ENCODE data around the gene SCN7A. TPM values are rescaled to one million over a fixed set of nuclear protein-coding genes. Genes with fewer than 3 reads are reported as not detected.

Gene SCN7A
- total and polyA plus RNA-seq, 2 of the 4 experiments (the other 2 are of a cell fraction), result 0.39 to 0.90 TPM

GRCh38 chr2:166472332-166472731 is 21.7 kb downstream of the SCN7A start:
- Histone ChIP-seq H2BK15ac (ENCODE audit: low read depth, low read length) (no peak overlapping the region), H2BK120ac (ENCODE audit: low read depth, low read length) (no peak overlapping the region), H4K91ac (ENCODE audit: insufficient read depth, low read depth, low read length) (no peak overlapping the region), H3K4me2 (ENCODE audit: low read depth, low read length) (no peak overlapping the region), H2AK5ac (ENCODE audit: low read depth, low read length) (no peak overlapping the region), H3K4me1 (ENCODE audit: control insufficient read depth, insufficient read depth, low read length) (no peaks in the 10 kb centered on the region), H2AK9ac (replicated peaks; ENCODE audit: low read depth, low read length, poor library complexity) (no peak overlapping the region), H2AFZ (replicated peaks; ENCODE audit: low read length, poor library complexity) (no peak overlapping the region), H3K56ac (ENCODE audit: extremely low read depth, insufficient read depth, low read length) (no peak overlapping the region), H3K9me3 (ENCODE audit: control insufficient read depth, insufficient read depth, low read length) (no peaks in the 10 kb centered on the region), H3K27ac (ENCODE audit: insufficient read depth, low read length) (no peak overlapping the region), H3K36me3 (ENCODE audit: control insufficient read depth, insufficient read depth, low read length) (no peaks in the 10 kb centered on the region), H3K23ac (ENCODE audit: low read depth, low read length) (no peak overlapping the region), H3K27me3 (ENCODE audit: control insufficient read depth, insufficient read depth, low read length) (no peaks in the 10 kb centered on the region), H4K8ac (ENCODE audit: low read depth in 2 of 2, low read length in 2 of 2) (no peak overlapping the region), H3K18ac (ENCODE audit: low read depth, low read length) (no peak overlapping the region), H3K9me1 (ENCODE audit: insufficient read depth, low read length) (no peaks in the 10 kb centered on the region), H4K5ac (ENCODE audit: low read depth, low read length) (no peak overlapping the region), H3K14ac (replicated peaks; ENCODE audit: low read depth, low read length) (no peak overlapping the region), H3K4me3 (ENCODE audit: insufficient read depth, low read depth, low read length) (no peak overlapping the region), H3K4ac (ENCODE audit: low read depth, low read length) (no peak overlapping the region), H3K9ac (ENCODE audit: low read depth, low read length) (no peak overlapping the region), H3K79me1 (ENCODE audit: low read depth in 1 of 2, low read length in 2 of 2) (no peaks in the 10 kb centered on the region), H4K20me1 (ENCODE audit: insufficient read depth, low read length) (no peaks in the 10 kb centered on the region), H2BK20ac (ENCODE audit: low read depth, low read length) (no peak overlapping the region), H2BK5ac (ENCODE audit: low read depth, low read length, poor library complexity, severe bottlenecking) (no peak overlapping the region)
- POLR2A ChIA-PET (ENCODE audit: unreplicated experiment), result no interaction called here
- no CpG with 5 or more reads among the region's 2 CpGs for WGBS, 2 experiments (ENCODE audit: extremely low coverage in 2 of 2, insufficient read length in 1 of 2)
- in situ Hi-C loops (cut with MboI; ENCODE audit: low sequenced_read_pairs) (no loop called here), intact Hi-C loops (cut with micrococcal nuclease) (no loop called here), dilution Hi-C loops (cut with HindIII; ENCODE audit: low sequenced_read_pairs, unreplicated experiment) (no loop called here)
- ATAC-seq (ENCODE audit: low read depth) (no peak), DNase-seq (no peak)
- BruUV-seq (replicated peaks), result no TSS peak
- CTCF ChIA-PET, result interaction anchor here (0.7 kb wide), 2 partner anchors 10 to 116 kb away, joined by 3 read pairs; no protein-coding TSS in a partner anchor
- TF ChIP-seq BHLHE40 (IDR thresholded peaks at IDR 0.05; ENCODE audit: low read depth, low read length) (no peak), CEBPB (IDR thresholded peaks at IDR 0.05; ENCODE audit: low read depth, low read length) (no peak), RAD21 (IDR thresholded peaks at IDR 0.05; ENCODE audit: low read length) (no peak), SMC3 (IDR thresholded peaks at IDR 0.05; ENCODE audit: low read depth, low read length) (no peak), MAZ (IDR thresholded peaks at IDR 0.05; ENCODE audit: borderline replicate concordance, low read depth, low read length) (no peak), MAFK (IDR thresholded peaks at IDR 0.05; ENCODE audit: low read depth, low read length) (no peak), MXI1 (IDR thresholded peaks at IDR 0.05; ENCODE audit: borderline replicate concordance, low read depth, low read length) (no peak), FOS (IDR thresholded peaks at IDR 0.05; ENCODE audit: low read depth, low read length) (no peak), ELK1 (IDR thresholded peaks at IDR 0.05; ENCODE audit: borderline replicate concordance, low read depth, low read length) (no peak), CTCF (conservative IDR thresholded peaks at IDR 0.05; ENCODE audit: low read depth, low read length) (no peak), NFE2L2 (IDR thresholded peaks at IDR 0.05; ENCODE audit: low read depth, low read length) (no peak), POLR2A (IDR thresholded peaks at IDR 0.05; ENCODE audit: low read depth, low read length) (no peak), RFX5 (IDR thresholded peaks at IDR 0.05; ENCODE audit: low read depth, low read length) (no peak), CHD1 (IDR thresholded peaks at IDR 0.05; ENCODE audit: low read depth, low read length) (no peak), RCOR1 (IDR thresholded peaks at IDR 0.05; ENCODE audit: insufficient replicate concordance, low read length) (no peak)
